H1 (cell line): ENCODE data around the gene STRIP2. TPM values are rescaled to one million over a fixed set of nuclear protein-coding genes. Genes with fewer than 3 reads are reported as not detected.

ENCODE experiments used
- SIN3A ChIP-seq, 2 experiments: IDR thresholded peaks in 1 of 2; conservative IDR thresholded peaks in 1 of 2; 2 replicates each; pipeline ENCODE4 v1.6.1; 2011 to 2012; ENCODE audit warnings: low read length in 2 of 2, improper control_type of control experiment in 1 of 2, low read depth in 1 of 2, mild to moderate bottlenecking in 1 of 2
- SRF ChIP-seq: IDR thresholded peaks from 2 replicates; pipeline ENCODE4 v1.6.1; 2011; ENCODE audit warnings: mild to moderate bottlenecking, low read depth, low read length, moderate library complexity
- polyA plus RNA-seq, 7 experiments: library from polyadenylated mRNA; depleted of rRNA in 3 of 7; stranded (reverse) in 5 of 7; unstranded in 2 of 7; fragments of >200 nt in 5 of 7; fragments of 200-250 nt in 2 of 7; gene quantifications; 1 replicate in 5 of 7; 2 replicates in 1 of 7; 4 replicates in 1 of 7; pipeline versions ENCODE4 v1.2.1 to v1.2.3, GENCODE V29; 2011 to 2013; ENCODE audit warnings: missing spikeins in 2 of 7, mixed read lengths in 2 of 7
- total RNA-seq: library from RNA; stranded (reverse); fragmentation: NEBNext Ultra II Directional; extraction: Animal tissue kit (Norgen Biotek cat#: 25700); gene quantifications from 2 replicates; pipeline ENCODE4 v1.2.1, GENCODE V29; 2021

Gene STRIP2
- total and polyA plus RNA-seq, 2 of the 8 experiments (the other 6 are each of a cell fraction or from before 2014, with no cell fraction given) = 5.3 to 8.2 TPM

DNA sequence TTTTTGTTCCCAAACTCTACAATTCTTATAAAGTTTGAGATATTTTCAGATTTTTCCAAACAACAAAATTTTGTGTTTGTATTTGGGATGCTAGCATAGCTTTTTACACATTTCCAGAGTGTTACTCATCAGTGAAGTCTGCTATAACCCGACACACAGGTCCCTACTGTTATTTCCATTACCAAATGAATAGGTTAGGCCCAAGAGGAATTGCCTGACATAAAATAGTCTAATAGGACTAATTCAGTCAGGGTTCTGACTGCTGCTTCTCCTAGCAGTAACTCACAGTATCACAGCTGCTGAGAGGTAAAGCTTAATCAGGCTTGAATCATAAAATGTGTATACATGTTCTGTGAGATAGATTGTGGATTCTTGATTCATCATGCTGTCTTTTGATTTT, 49.1 kb upstream of the STRIP2 start (continued):
- TF ChIP-seq SRF (no peak), SIN3A (conservative IDR thresholded peaks at IDR 0.05 in 1 of 2, IDR thresholded peaks at IDR 0.05 in 1 of 2; ENCODE audit: low read depth in 1 of 2, low read length in 2 of 2) (no peak)
